B cell (primary cell): Measurements from ENCODE around the gene RFWD3. TPM values are rescaled to one million over a fixed set of nuclear protein-coding genes. Genes with fewer than 3 reads are reported as not detected.

Experiments
- ATAC-seq: fragments of 200-7000 bp; cut with Tn5 transposase; one replicate; pipeline ENCODE4 v1.10.0; 2021; ENCODE audit warnings: low read depth, mild to moderate bottlenecking, moderate number of reproducible peaks, moderate library complexity
- CTCF ChIA-PET: fragments of 350-600 bp; sonication (Branson Sonifier 250); formaldehyde crosslinking; loops from one replicate; lab custom pipeline; 2021; ENCODE audit warnings: antibody characterized with exemption, inconsistent platforms; lab: Charles Lee
- POLR2A ChIA-PET: fragments of 350-600 bp; sonication (Branson Sonifier 250); formaldehyde crosslinking; loops from one replicate; lab custom pipeline; 2021; ENCODE audit warnings: antibody characterized with exemption; lab: Charles Lee
- DNase-seq: peaks from one replicate; pipeline ENCODE4 v3.0.0; 2013
- H2AFZ ChIP-seq: 2 replicates; pipeline ENCODE4 v1.6.1; 2012; ENCODE audit warnings: mild to moderate bottlenecking, low read depth, low read length; ENCODE audit not compliant: insufficient read depth, poor library complexity, severe bottlenecking
- H3K27ac ChIP-seq, 2 donors: 1 replicate in 1 of 2; 2 replicates in 1 of 2; pipeline ENCODE4 v1.5.1; 2012 to 2013; ENCODE audit warnings: low read length in 2 of 2, mild to moderate bottlenecking in 2 of 2, moderate library complexity in 1 of 2
- H3K27me3 ChIP-seq, 4 experiments: fragments of 200-600 bp in 1 of 4; sonication (generic) in 1 of 4; replicated peaks in 1 of 4; 1 replicate in 2 of 4; 2 replicates in 2 of 4; pipeline versions ENCODE4 v1.6.1 to v1.7.0; 2013 to 2016; ENCODE audit warnings: low read length in 3 of 4, mild to moderate bottlenecking in 2 of 4, mixed read lengths in 1 of 4, moderate library complexity in 1 of 4; ENCODE audit not compliant: insufficient read depth in 4 of 4, control insufficient read depth in 3 of 4; ENCODE audit errors: control extremely low read depth in 1 of 4
- H3K36me3 ChIP-seq, 2 experiments: replicated peaks in 1 of 2; 1 replicate in 1 of 2; 2 replicates in 1 of 2; pipeline versions ENCODE4 v1.6.1 to v1.7.1; 2013; ENCODE audit warnings: low read length in 1 of 2; ENCODE audit not compliant: insufficient read depth in 2 of 2, control insufficient read depth in 1 of 2; ENCODE audit errors: control extremely low read depth in 1 of 2, extremely low read depth in 1 of 2
- H3K4me1 ChIP-seq, 2 donors: fragments of 200-600 bp in 1 of 2; sonication (generic) in 1 of 2; 1 replicate in 1 of 2; 2 replicates in 1 of 2; pipeline versions ENCODE4 v1.5.1 to v1.6.1; 2013 to 2017; ENCODE audit warnings: low read length in 2 of 2; ENCODE audit not compliant: control insufficient read depth in 2 of 2, insufficient read depth in 2 of 2
- H3K4me2 ChIP-seq: replicated peaks from 2 replicates; pipeline ENCODE3; 2012; ENCODE audit warnings: mild to moderate bottlenecking, low read depth, low read length; ENCODE audit not compliant: poor library complexity, severe bottlenecking
- H3K4me3 ChIP-seq, 5 experiments: fragments of 200-600 bp in 1 of 5; sonication (generic) in 1 of 5; 1 replicate in 3 of 5; 2 replicates in 2 of 5; pipeline versions ENCODE4 v1.5.1 to v1.7.0; 2011 to 2016; ENCODE audit warnings: low read length in 4 of 5, mild to moderate bottlenecking in 4 of 5, low read depth in 2 of 5, control low read depth in 1 of 5, moderate library complexity in 1 of 5; ENCODE audit not compliant: insufficient read depth in 1 of 5; ENCODE audit errors: control extremely low read depth in 1 of 5, extremely low read depth in 1 of 5
- H3K79me2 ChIP-seq: fragments of 200-600 bp; sonication (generic); one replicate; pipeline ENCODE4 v1.6.0; 2016; ENCODE audit warnings: low read length; ENCODE audit not compliant: control insufficient read depth, insufficient read depth
- H3K9ac ChIP-seq: fragments of 200-600 bp; sonication (generic); 2 replicates; pipeline ENCODE4 v1.6.1; 2017; ENCODE audit warnings: mild to moderate bottlenecking, low read length, moderate library complexity
- H3K9me3 ChIP-seq, 3 donors: one replicate each; pipeline versions ENCODE4 v1.6.1 to v1.7.1; 2013; ENCODE audit warnings: low read length in 2 of 3; ENCODE audit not compliant: control insufficient read depth in 2 of 3, insufficient read depth in 1 of 3; ENCODE audit errors: control extremely low read depth in 1 of 3
- H4K20me1 ChIP-seq: 2 replicates; pipeline ENCODE4 v1.6.0; 2012; ENCODE audit warnings: mild to moderate bottlenecking, low read length; ENCODE audit not compliant: insufficient read depth, control insufficient read depth, poor library complexity, severe bottlenecking
- H3K27ac Mint-ChIP-seq: one replicate; pipeline ENCODE4 v1.8.0; 2021; ENCODE audit warnings: mixed read lengths
- H3K27me3 Mint-ChIP-seq: one replicate; pipeline ENCODE4 v1.8.0; 2021; ENCODE audit warnings: mixed read lengths
- H3K4me1 Mint-ChIP-seq: one replicate; pipeline ENCODE4 v1.8.0; 2021; ENCODE audit warnings: mixed read lengths
- H3K4me3 Mint-ChIP-seq: one replicate; pipeline ENCODE4 v1.8.0; 2021; ENCODE audit warnings: mixed read lengths
- H3K9me3 Mint-ChIP-seq: one replicate; pipeline ENCODE4 v1.8.0; 2022; ENCODE audit warnings: mixed read lengths; ENCODE audit not compliant: insufficient read depth
- CTCF ChIP-seq: fragments of 200-600 bp; IDR thresholded peaks from one replicate; pipeline ENCODE4 v1.8.0; 2022; ENCODE audit warnings: antibody characterized with exemption, mild to moderate bottlenecking
- EZH2 ChIP-seq: IDR thresholded peaks from 2 replicates; pipeline ENCODE4 v1.6.1; 2012; ENCODE audit warnings: borderline replicate concordance, low read depth, mild to moderate bottlenecking, moderate library complexity, low read length; ENCODE audit not compliant: insufficient read depth, poor library complexity, severe bottlenecking
- WGBS: methylation state at CpG from one replicate; pipeline ENCODE4 v1.1.5; 2013; ENCODE audit warnings: missing lambda C conversion rate; ENCODE audit not compliant: insufficient coverage; 5-methylcytosine and 5-hydroxymethylcytosine counted together
- intact Hi-C: fragments of 100-400 bp; cut with micrococcal nuclease; formaldehyde crosslinking; loops from one replicate; pipeline ENCODE4 v1.10.0; 2022
- polyA plus RNA-seq: library from polyadenylated mRNA; depleted of rRNA; stranded (reverse); fragments of >200 nt; gene quantifications from 2 replicates; pipeline ENCODE4 v1.2.3, GENCODE V29; 2012
- total RNA-seq, 2 donors: library from RNA; stranded (reverse); fragments of 120-200 nt in 1 of 2; gene quantifications; 1 replicate in 1 of 2; 2 replicates in 1 of 2; pipeline versions ENCODE4 v1.2.3 to v1.2.4, GENCODE V29; 2013 to 2022

The RFWD3 gene
- total and polyA plus RNA-seq, 2 donors (not counting 1 experiment from before 2014, with no cell fraction given) = 19.7 to 63.3 TPM

GRCh38 chr16:74617206-74617788, 49.4 kb downstream of the RFWD3 start:
- no peaks in the 10 kb centered on the region for H3K4me1 ChIP-seq
- no peak overlapping the region for H3K9ac ChIP-seq
- Mint-ChIP-seq H3K27me3 (no peaks in the 10 kb centered on the region), H3K4me1 (no peaks in the 10 kb centered on the region), H3K27ac (no peak overlapping the region), H3K4me3 (no peak overlapping the region), H3K9me3 (no peaks in the 10 kb centered on the region)
- no peak for ATAC-seq
- 100% methylated on average over 1 of the region's 1 CpG for whole genome bisulfite sequencing
- no peaks in the 10 kb centered on the region for H3K27me3 ChIP-seq
- POLR2A ChIA-PET = interaction anchor here (0.5 kb wide), 1 partner anchor 67 kb away, joined by 7 read pairs; no protein-coding TSS in a partner anchor
- no peaks in the 10 kb centered on the region for H4K20me1 ChIP-seq
- intact Hi-C loops = no loop called here
- H3K36me3 ChIP-seq = peaks cover 4 to 21% of the 10 kb centered on the region in 2 experiments
- CTCF ChIA-PET = interaction anchor here (0.6 kb wide), 1 partner anchor 101 kb away, joined by 3 read pairs; no protein-coding TSS in a partner anchor
- no peak for DNase-seq
- H3K4me2 ChIP-seq = no peak overlapping the region
- no peak overlapping the region for H3K4me3 ChIP-seq
- no peaks in the 10 kb centered on the region for H3K79me2 ChIP-seq
- H3K9me3 ChIP-seq = no peaks in the 10 kb centered on the region
- TF ChIP-seq EZH2 = no peak
- H3K27ac ChIP-seq = no peak overlapping the region
- H2AFZ ChIP-seq = no peak overlapping the region

- Histone ChIP-seq H3K79me2 (peaks cover 8% of the 10 kb centered on the region), H3K9ac (no peak overlapping the region), H3K36me3 (peaks cover 0 to 3% of the 10 kb centered on the region in 2 experiments), H3K27me3 (no peaks in the 10 kb centered on the region), H4K20me1 (no peaks in the 10 kb centered on the region), H2AFZ (no peak overlapping the region), H3K4me2 (no peak overlapping the region), H3K4me3 (no peak overlapping the region), H3K27ac (no peak overlapping the region), H3K4me1 (peaks cover 5 to 6% of the 10 kb centered on the region in 2 donors), H3K9me3 (no peaks in the 10 kb centered on the region)
- ATAC-seq = no peak
- no peak for TF ChIP-seq EZH2
- no peak for TF ChIP-seq CTCF
- WGBS = no CpG with 5 or more reads among the region's 1 CpG
- ChIA-PET POLR2A (no interaction called here), CTCF (interaction anchor here (1.2 kb wide), 1 partner anchor 11 kb away, joined by 3 read pairs; no protein-coding TSS in a partner anchor)
- no peak overlapping the region for H3K4me3 Mint-ChIP-seq
- no peaks in the 10 kb centered on the region for H3K27me3 Mint-ChIP-seq
- intact Hi-C loops = no loop called here
- no peak for DNase-seq
- no peak overlapping the region for H3K27ac Mint-ChIP-seq
- no peaks in the 10 kb centered on the region for H3K9me3 Mint-ChIP-seq
- peaks cover 4% of the 10 kb centered on the region for H3K4me1 Mint-ChIP-seq
Measured at GRCh38 chr16:74611721-74612120, 55.0 kb downstream of the RFWD3 start.
